Activated CD8-positive, alpha-beta memory T cell treated with anti-CD3 and anti-CD28 coated beads for 4 hours (primary cell): Measurements from ENCODE around the gene CLUH.
A peak's percentile ranks its signal among the peaks of the same experiment; 100 is the strongest.

Source experiments
- DNase-seq, 2 donors: peaks; one replicate each; pipeline ENCODE4 v3.0.0-alpha.2; 2020; ENCODE audit warnings: low read depth in 2 of 2

CLUH gene, protein sequence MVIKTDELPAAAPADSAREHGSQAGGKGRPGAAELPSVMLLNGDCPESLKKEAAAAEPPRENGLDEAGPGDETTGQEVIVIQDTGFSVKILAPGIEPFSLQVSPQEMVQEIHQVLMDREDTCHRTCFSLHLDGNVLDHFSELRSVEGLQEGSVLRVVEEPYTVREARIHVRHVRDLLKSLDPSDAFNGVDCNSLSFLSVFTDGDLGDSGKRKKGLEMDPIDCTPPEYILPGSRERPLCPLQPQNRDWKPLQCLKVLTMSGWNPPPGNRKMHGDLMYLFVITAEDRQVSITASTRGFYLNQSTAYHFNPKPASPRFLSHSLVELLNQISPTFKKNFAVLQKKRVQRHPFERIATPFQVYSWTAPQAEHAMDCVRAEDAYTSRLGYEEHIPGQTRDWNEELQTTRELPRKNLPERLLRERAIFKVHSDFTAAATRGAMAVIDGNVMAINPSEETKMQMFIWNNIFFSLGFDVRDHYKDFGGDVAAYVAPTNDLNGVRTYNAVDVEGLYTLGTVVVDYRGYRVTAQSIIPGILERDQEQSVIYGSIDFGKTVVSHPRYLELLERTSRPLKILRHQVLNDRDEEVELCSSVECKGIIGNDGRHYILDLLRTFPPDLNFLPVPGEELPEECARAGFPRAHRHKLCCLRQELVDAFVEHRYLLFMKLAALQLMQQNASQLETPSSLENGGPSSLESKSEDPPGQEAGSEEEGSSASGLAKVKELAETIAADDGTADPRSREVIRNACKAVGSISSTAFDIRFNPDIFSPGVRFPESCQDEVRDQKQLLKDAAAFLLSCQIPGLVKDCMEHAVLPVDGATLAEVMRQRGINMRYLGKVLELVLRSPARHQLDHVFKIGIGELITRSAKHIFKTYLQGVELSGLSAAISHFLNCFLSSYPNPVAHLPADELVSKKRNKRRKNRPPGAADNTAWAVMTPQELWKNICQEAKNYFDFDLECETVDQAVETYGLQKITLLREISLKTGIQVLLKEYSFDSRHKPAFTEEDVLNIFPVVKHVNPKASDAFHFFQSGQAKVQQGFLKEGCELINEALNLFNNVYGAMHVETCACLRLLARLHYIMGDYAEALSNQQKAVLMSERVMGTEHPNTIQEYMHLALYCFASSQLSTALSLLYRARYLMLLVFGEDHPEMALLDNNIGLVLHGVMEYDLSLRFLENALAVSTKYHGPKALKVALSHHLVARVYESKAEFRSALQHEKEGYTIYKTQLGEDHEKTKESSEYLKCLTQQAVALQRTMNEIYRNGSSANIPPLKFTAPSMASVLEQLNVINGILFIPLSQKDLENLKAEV (N-terminal part only)

DNA sequence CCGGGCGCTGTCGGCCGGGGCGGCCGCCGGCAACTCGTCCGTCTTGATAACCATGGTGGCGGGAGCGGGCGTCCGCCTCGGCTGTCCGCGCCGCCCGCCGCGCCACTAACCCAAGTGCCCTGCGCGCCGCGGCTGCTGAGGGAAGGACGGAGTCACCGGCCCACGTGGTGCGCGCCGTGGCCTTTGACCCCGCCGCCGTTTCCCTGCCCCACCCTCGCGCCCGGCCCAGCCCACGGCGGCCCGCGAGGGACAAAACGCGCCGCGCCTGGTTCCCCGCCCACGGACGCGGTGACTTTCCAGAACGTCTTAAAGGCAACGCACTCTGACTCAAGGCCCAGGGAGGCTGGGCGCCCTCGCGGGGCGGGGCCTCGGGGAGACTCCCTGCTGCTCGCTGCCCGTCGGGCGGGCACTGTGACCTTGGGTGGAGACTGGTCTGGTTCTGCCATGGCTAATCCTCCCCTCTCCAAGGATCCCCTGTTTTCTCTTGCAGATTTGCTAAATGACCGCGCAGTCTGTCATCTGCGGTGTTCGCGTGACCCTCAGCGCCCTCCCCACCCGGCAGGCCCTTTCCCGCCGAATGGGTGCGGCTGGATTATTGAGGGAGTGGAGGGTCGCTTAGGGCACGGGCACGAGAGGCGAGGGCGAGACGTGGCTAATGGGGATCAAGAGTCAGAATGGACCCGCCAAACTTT, at the start of gene CLUH:
Gene CLUH, minus strand, starts transcription at position 157 of the 692 bp plus-strand sequence. Its CDS starts 103 bp downstream, at position 54.
- peak; percentile 94 to 95 for DNase-seq

DNA sequence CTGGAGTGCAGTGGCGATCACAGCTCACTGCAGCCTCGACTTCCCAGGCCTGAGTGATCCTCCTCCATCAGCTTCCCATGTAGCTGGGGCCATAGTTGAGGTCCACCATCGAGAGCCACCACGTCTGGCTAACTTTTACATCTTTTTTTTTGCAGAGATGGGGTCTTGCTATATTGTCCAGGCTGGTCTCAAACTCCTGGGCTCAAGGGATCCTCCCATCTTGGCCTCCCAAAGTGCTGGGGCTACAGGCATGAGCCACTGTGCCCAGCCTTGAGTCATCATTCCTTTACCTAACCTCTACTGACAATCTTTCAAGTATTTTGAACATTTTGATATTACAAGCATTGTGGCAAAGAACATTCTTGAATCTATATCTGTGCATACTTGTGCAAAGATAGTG, 47.3 kb upstream of the CLUH start:
- no peak for DNase-seq

DNA sequence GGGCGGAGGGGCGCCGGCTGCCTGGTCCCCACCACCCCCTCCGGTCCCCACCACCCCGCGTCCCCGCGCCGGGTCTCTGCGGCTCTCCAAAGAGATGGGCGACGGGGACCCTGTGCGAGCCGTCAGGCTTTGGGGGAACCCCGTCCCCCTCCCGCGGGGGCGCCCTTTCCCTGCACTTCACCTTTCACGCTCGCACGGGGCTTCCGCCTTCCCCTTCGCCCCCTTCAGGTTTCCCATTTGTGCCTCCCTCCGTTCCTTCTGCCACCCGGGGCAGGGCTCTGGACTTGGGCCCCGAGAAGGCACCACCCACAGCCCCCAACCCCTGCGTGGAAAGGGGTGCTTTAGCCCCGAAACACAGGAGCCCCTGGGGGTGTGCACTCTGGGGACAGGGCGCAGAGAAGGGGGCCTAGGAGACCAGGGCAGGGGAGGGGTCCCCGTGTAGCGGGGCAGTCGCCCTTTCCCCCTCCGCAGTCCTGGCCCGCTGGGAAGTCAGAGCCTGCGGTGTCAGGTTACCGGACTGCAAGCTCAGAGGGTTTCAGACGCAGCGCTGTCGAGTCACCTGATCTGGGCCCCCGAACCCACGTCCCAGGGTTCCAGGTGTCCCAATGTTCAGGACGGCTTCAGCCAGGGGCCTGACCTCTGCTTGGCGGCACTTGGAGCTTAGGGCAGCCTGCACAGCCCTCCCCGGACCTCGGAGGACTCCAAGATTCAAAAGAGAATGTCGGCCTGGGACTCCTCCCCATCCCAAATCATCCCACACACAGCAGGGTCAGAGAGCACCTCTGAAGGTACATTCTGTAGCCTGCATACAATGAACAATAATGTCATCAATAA, 44.5 kb upstream of the CLUH start:
- no peak for DNase-seq

DNA sequence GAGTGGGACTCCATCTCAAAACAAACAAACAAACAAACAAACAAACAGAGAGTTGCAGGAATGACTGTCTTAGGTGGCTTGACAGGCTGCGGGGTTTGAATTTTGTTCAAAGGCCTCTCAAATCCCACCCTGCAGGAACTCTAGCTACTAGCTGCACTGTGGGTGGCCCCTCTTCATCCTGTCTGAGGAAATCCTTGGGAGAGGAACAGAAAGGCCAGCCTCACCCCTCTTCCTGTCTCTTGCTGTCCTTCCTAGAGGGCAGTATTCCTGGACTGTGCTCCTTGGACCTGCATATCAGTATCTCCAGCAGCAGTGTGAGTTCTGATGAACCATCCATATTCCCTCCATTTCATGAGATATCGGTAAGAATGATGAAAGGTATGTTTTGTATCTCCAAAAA, 39.9 kb upstream of the CLUH start:
- no peak for DNase-seq

DNA sequence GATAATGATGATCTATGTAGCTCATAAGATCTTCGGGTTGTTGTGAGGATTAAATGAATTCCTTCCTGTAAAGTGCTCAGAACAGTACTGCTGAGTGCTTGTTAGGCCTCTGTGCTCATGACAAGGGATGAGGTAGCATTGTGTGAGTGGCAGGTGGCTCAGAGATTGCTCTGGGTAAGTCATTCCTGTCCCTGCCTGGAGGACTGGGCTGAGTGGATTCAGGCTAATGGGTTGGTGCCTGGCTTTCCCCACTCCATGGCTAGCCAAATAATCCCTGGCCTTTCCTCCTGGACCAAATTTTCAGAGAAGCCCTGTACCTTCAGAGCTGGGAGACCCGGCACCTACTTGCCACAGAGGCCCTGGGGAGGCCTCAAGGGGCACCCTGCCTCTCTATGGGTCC, 39.2 kb upstream of the CLUH start:
- DNase-seq: no peak

DNA sequence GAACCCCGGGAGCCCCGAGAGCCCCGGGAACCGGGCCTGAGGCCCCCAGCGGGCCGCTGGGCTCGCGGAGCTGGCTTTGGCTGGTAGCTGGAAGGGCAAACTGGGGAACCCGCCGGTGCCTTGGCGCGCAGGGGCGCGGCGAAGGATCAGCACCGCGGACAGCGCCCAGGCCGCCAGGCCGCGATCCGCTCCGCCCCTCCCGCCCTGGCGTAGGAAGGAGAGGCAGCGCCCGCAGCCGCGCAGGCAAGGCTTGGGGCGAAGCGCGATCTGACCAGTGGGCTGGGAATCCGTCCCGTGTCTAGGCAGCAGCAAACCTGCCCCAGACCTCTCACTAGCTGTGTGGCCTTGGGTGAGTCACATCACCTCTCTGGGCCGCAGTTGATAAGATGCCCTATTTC, 38.2 kb upstream of the CLUH start:
- peak; percentile 26 to 27 for DNase-seq

DNA sequence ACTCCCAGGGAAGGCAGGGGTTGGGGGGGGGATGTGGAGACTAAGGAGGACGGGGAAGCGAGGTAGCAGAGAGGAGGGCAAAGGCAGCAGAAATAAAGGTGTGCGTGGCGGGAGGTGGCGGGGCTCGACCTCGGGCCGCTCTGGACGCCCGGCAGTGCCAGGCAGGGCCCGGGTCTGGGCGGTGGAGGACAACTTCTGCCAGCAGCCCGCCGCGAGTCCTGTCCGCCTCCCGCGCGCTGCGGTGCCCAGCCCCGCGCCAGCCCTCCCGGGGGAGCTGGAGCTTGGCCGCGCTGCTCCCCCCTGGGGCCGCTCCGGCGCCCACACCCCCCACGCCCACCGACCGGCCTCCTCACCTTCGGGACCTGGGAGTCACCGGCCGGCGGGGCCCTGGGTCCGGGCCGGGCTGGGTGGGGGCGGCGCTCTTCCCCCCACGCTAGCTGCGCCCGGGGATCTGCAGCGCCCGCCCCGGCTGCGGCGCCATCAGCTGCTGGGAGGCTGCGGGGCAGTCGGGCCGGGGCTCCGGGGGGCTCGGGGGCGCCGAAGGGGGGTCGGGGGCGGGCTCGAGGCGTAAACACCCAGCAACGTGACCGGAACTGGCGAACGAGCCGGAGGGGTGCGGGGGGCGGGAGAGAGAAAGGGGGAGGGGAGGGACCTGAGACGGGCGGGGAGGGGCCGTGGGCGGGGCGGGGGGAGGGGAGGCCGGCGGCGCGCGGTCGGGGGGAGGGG, 37.7 kb upstream of the CLUH start, which contains the start of gene CCDC92B:
Gene CCDC92B, minus strand, starts transcription at position 595 of the 726 bp plus-strand sequence. CDS start 14,507 bp downstream, outside the sequence.
- no peak for DNase-seq

DNA sequence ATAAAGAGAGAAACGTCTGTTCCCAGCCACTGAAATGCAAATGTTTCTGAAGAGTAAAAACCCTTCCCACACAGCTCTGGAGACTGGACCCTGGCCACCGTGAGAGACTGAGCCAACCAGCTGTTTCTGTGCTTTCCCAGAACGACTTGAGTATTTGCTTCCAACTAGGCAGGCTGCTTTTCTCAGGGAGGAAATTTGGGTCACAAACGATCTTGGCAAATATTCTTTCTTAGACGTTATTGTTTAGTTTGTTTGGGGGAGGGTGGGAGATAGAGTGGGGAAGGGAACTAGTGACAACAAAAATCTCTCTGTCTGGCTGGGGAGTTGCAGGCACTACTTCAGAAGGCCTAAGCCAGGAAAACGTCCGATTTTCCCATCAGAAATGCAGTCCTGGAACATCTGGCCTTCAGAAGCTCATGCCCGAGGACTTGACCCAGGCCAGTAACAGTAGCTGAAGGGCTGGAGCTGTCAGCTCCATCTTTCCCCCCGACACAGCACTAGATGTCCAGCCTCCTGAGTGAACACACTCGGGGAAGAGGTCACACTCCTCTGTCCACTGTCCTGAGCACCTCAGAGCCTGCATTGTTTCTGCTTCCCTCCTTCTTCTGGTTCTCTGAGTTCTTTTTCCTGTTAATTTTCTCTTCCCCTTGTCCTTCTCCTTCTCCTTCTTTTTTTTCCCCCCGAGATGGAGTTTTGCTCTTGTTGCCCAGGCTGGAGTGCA, 33.9 kb upstream of the CLUH start:
- DNase-seq: no peak

DNA sequence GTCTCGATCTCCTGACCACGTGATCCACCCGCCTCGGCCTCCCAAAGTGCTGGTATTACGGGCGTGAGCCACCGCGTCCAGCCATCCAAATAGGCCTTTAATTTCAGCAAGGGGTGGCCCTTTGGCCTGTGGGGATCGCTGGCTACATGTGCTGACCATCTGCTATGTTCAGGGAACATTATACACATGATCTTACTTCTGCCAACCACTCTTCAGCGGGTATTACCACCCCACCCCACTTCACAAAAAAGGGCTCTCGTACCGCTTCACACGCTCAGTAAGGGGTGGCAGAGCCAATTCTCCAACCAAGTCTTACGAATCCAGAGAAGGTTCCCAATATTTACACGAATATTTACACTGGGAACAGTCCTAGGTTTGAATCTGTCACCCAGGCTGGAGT, 26.1 kb upstream of the CLUH start:
- DNase-seq: no peak

DNA sequence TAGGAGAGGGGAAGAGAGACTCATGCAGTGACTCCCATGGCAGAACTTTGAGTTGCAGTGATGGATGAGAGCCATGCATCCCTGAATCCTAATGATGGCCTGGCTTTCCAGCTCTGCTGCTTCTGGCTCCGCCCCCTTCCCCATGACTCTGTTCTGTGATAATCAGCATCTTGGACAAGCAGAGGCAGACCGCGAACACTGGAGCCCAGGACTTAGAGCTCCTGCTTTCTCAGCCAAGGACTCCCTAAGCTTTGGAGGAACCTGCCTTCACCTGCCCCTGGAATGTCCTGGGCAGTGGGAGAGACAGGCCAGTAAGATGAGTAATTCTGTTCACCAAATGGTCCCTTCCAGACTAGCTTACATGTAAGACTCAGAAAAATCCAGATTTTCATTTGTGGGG, 25.4 kb upstream of the CLUH start:
- no peak for DNase-seq

DNA sequence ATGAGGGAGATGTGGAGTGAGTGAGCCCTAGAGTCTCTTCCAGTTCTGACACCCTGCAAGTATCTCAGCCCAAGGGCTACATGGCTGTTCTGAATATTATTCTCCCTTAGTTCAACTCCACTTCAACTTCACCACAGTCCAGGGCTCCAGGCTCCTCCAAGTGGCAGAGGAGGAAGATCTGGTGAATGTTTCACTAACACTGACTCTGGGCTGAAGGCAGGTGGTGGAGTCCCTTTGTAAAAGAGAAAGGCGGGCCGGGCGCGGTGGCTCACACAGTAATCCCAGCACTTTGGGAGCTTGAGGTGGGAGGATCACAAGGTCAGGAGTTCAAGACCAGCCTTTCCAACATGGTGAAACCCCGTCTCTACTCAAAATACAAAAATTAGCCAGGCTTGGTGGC, 24.3 kb upstream of the CLUH start:
- no peak for DNase-seq

DNA sequence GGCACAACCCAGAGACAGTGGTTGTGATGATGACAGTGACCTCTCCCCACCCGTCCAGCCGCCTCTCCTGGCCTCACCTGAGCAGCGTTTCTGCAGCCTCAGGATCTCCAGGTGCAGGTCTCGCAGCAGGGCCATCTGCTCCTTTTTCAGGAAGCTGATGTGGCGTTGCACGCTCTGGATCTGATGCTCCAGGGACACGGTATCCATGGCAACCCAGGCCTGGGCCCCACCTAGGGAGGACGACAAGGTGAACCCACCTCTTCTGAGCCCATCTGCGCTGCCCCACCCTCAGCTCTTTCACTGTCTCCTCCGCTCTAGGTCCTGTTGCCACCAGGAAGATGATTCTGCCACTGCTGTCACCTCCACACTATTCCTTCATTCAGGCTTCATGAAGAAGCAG, 23.4 kb upstream of the CLUH start:
- no peak for DNase-seq

DNA sequence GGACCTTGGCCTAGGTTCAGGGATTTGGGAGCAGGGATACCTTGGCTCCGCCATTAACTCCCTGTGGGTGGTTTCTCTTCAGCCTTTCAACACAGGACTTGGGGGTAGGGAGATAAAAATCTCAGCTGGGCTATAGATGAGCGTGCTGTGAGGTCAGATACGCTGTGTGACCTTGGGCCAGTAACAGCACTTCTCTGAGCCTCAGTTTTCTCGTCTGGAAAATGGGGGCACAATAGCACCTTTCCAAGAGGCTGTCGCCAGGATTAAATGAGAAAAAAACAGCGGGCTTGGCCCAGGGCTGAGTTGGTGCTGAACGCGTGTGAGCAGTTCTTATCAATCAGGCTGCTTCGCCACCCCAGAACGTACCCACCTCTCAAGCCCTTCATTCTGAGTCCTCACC, 20.2 kb upstream of the CLUH start:
- DNase-seq: no peak

DNA sequence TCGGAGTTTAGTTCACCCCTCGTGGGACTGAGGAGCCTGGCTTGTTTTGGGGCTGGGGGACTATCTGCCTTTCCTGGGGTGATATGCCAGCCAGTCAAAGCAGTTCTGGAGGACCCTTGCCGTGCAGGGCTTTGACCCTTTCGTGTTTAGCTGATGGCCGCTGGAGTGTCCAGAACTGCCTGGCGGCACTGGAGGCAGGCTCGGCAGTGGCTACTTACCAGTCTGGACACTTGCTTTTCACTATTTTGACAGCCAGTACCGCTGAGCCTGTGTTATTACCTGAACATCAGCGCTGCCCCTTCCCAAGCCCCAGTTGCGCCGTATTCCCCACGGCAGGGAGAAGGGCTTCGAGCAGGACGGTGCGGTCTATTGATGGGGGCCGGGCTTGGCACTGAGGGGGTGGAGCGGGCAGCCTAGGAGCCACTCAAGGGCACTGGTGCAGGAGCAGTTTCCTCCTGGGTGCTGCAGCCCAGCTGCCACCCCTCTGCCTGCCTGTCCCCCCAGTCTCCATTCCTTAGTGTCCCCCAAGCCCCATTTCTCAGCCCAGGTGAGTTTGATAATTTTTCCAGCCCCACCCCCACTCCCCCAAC, 19.3 kb upstream of the CLUH start:
- DNase-seq: no peak

DNA sequence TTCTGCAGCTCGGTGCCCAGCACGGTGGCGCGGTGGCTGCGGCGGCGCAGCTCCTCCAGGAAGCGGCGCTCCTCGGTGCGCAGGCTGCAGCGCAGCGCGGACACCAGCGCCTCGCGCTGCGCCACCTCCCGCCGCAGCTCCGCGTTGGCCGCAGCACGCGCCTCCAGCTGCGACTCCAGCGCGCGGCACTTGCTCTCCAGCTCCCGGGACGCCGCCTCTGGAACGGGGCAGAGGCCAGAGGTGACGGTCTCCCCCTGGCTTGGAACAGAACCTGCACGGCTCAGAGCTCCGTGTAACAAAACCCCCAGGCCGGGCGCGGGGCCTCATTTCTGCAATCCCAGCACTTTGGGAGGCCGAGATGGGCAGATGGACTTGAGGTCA, 13.2 kb upstream of the CLUH start:
- DNase-seq: no peak

DNA sequence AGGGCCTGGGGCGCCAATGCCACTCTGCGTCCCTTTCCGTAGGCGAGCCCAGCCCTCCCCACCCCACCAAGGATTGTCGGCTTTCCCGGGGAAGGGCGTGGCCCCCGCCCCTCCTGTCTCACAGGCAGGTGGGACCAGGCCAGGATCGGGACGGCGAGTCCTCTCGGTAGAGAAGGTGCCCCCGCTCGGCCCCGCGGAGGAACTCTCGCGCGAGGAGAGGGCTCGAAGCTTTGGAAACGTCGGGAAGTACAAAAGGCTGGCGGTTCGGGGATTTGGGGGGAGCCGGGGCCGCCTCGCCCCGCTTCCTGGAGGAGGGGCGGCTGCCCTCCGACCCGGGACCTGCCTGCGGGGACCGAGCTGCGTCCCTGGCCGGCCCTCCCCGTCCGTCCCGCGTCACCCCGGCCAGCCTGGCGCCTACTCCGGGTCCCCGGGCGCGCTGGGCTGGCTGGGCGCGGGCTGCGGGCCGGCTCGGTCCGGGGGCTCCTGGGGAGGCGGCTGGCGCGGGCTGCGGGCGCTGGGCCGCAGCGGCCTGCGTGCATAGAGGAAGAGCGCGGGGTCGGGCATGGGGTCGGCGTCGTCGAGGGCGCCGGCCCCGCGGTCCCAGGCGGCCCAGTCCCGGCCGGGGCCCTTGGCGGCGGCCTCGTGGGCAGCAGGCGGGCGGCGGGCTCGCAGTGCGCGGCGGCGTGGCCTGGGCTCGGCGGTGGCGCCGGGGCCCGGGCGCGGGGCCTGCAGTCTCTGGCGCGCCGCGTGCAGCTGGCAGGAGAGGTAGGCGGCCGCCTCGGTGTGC, 12.6 kb upstream of the CLUH start:
- DNase-seq: no peak

DNA sequence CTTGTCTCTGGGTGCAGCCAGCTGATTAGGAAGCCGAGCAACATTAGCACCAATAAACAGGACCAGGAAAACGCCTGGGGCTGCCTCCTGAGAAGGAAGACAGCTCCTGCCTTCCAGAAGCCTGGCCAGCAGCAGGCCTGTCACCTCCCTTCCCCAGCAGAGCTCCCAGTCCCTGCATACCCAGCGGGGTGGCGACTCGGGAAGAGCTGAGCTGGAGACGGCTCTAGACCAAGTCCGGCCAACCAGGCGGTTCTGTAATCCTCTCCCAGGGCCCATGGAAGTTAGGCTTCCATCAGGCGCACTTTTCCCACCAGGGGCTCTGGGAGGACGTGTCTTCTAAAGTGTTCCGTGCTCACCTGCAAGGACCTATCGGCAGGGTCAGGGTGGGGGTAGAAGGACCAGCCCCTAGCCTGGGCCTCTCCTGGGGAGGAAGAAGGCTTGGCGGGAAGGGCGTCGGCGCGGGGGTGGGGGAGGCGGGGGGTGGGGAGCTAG, 12.0 kb upstream of the CLUH start:
- DNase-seq: no peak

DNA sequence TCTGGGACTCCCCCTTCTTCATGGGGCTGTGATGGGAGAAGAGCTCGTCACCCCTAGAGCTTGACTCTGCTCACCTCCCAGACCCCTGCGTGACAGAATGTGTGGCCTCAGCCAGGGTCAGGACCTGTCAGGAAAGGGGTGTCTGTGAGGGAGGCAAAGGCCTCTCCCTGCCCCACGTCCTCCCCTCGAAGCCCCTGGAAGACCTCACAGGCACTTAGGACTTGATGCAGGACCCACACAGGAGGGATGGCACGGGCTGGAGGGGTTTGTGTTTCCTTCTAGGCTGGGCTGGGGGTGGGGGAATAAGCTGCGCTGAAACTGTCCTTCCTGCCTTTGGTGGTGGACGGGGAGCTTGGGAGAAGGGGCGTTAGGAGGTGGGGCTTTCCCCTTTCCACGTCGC, 11.0 kb upstream of the CLUH start:
- no peak for DNase-seq
